GM04503 (cell line): Measurements from ENCODE around the gene MXD1.
"Not testable (repeated sequence)": the region's sequence is repeated elsewhere in the genome, so short reads cannot be mapped to it uniquely, and the experiment has no call there.

ENCODE experiments used
- DNase-seq: peaks from one replicate; pipeline ENCODE4 v3.0.0-alpha.2; 2012; ENCODE audit warnings: low read depth

The MXD1 gene

GRCh38 chr2:69914950-69915945 is at the start of gene MXD1:
MXD1 (plus strand) TSS chr2:69915109; CDS start chr2:69915331, 222 bp downstream.
- DNase-seq = no peak

DNA sequence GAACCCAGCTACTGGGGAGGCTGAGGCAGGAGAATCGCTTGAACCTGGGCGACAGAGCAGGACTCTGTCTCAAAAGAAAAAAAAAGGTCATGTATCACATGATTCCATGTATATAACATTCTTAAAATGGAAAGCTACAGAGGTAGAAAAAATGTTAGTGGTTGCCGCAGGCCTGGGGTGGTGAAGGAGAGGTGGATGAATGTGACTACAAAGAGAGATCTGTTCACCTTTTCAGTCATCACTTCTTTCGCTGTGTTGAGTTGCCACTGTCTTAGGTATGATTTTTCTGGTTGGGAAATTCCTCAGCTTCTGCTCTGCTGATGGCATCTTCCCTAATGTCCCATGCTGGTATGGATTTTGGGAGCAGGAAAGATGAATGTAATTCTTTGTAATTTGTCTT is 26.5 kb upstream of the MXD1 start:
- DNase-seq = no peak

DNA sequence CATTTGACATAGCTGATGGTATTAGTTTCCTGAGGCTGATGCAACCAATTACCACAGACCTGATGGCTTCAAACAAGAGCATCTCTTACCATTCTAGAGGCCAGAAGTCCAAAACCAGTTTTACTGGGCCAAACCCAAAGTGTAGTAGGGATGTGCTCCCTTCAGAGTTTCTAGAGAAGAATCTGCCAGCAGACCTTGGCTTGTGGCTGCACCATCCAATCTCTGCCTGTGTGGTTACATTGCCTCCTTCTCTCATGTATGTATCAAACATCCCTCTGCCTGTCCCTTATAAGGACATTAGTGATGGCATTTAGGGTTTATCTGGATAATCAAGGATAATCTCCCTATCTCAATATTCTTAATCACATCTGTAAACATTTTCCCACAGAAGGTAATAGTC is 25.6 kb upstream of the MXD1 start:
- DNase-seq = no peak

- no peak for DNase-seq
Measured at GRCh38 chr2:69890881-69891280, 24.0 kb upstream of the MXD1 start.

DNA sequence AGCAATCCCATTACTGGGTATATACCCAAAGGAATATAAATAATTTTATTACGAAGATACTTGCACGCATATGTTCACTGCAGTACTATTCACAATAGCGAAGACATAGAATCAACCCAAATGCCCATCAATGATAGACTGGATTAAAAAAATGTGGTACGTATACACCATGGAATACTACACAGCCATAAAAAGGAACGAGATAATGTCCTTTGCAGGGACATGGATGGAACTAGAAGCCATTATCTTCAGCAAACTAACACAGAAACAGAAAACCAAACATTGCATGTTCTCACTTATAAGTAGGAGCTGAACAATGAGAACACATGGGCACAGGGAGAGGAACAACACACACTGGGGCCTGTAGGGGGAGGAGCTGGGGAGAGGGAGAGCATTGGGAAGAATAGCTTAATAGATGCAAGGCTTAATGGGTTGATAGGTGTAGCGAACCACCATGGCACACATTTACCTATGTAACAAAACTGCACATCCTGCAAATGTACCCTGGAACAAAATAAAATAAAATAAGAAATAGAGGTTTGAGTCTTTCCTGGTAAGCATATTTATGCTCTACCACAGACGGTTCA is 22.0 kb upstream of the MXD1 start:
- not testable (repeated sequence) for DNase-seq

DNA sequence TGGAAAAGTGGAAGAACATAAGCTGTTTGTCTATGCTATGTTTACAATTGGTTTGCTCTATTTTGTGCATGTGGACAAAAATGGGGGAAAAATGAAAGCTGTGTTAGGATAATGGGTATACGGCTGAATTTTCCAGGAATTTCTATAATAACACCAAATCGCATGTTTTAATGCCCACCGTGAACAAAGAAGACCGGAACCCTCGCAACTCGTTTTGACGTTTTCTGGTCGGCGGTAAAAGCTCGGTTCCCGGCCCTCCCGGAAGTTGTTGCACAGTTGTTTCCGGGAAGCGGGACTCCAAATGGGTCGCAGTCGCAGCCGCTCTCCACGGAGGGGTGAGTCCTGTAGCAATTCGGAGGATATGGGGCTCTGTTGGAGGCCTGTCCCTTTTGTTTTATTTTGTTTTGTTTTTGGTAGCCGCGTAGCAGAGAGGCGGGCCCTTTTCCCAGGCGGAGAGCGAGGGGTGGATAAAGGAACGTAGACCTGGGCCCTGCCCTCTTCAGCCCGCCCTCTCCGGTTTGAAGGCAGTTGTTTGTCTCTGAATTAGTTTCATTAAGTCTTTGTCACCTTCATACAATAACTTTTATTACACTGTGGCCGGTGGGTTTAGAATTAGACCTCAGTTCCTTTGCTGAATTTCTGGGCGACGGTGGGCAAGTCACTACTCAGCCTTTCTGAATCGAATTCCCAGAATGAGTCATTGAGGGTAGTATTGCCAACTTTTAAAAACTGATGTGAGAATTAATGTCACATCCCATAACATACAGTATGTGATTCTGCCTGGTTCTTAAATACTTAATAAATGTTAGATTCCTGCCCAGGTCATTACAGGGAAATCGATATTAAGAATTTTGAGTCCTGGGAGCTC is 21.0 kb upstream of the MXD1 start, which contains the start of gene SNRNP27:
TSS of gene SNRNP27 (plus strand) at position 273 of the 868 bp plus-strand sequence. CDS start at position 302, 29 bp downstream.
- peak; percentile 40 for DNase-seq

- DNase-seq = not testable (repeated sequence)
Measured at GRCh38 chr2:69894737-69895136, 20.2 kb upstream of the MXD1 start.

DNA sequence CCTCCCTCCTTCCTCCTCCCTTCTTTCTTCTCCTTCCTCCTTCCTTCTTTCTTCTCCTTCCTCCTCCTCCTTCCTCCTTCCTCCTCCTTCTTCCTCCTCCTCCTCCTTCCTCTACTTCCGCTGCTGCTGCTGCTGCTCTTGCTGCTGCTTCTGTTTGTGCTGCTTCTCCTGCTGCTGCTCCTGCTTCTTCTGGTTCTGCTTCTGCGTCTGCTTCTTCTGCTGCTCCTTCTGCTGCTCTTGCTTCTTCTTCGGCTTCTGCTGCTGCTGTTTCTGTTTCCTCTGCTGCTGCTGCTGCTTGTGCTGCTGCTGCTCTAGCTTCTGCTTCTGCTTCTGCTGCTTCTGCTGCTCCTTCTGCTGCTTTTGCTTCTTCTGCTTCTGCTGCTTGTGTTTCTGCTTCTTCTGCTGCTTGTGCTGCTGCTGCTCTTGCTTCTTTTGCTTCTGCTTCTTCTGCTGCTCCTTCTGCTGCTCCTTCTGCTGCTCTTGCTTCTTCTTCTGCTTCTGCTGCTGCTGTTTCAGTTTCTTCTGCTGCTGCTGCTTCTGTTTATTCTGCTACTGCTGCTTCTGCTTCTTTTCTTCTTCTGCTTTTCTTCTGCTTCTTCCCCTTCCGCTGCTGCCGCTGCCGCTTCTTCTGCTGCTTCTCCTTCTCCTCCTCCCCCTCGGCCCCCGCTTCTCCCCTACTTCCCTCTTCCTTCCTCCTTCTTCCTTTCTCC is 12.5 kb upstream of the MXD1 start:
- DNase-seq = no peak

- no peak for DNase-seq
Measured at GRCh38 chr2:69907216-69907615, 7.7 kb upstream of the MXD1 start.

- no peak for DNase-seq
Measured at GRCh38 chr2:69911985-69912563, 2.8 kb upstream of the MXD1 start.

GRCh38 chr2:69914164-69914949 is 552 bp upstream of the MXD1 start:
- peak; percentile 100 for DNase-seq

- no peak for DNase-seq
Measured at GRCh38 chr2:69916106-69916505, 1.2 kb downstream of the MXD1 start.

- DNase-seq = peak; percentile 66
Measured at GRCh38 chr2:69917852-69918251, 2.9 kb downstream of the MXD1 start.

GRCh38 chr2:69918401-69918800 is 3.5 kb downstream of the MXD1 start:
- no peak for DNase-seq

DNA sequence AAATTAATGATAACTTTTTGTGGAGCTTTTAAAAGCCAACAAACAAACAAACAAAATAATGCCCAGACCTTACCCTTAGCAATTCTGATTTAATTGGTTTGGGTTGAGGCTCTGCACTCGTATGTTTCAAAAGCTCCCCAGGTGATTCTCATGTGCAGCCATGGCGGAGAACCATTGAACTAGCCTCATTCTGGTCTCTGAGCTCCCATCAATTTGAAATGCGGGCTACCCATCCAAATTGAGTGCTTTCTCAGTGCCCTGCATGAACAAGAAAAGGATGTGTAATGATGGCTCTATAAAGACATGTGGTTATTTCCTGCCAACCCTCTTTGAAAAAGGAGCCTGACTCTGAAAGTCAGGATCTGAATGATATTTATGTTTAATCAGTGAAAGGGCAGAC is 8.2 kb downstream of the MXD1 start:
- no peak for DNase-seq

DNA sequence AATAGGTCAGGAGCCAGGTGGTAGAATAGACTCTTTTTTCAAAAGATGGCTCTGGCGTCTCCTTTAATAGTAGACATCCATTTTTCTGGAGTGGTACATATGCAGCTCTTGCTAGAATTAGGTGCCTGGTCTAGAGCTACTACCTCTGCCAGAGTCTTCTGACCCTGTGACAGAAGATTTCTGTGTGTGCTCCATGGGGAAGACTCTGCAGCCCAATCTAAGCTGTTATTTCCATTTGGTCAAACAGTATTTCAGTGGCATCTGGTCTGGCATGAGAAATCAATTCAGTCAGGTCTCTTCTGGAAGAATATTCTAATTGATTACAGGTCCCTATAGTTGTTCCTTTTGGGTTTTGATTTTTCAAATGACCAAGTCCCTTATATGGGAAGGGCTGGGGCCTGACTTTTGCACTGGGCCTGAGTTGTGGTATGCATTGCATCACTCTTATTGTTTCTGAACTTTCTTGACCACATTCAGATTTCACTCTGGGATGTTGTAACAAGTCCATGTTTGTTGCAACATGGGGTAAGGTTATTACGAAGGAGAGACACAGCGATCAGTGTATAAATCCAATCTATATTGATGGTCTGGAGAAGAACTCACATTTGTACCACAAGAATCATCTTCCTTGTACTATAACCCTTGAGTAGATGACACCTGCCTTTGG is 12.1 kb downstream of the MXD1 start:
- DNase-seq = no peak

DNA sequence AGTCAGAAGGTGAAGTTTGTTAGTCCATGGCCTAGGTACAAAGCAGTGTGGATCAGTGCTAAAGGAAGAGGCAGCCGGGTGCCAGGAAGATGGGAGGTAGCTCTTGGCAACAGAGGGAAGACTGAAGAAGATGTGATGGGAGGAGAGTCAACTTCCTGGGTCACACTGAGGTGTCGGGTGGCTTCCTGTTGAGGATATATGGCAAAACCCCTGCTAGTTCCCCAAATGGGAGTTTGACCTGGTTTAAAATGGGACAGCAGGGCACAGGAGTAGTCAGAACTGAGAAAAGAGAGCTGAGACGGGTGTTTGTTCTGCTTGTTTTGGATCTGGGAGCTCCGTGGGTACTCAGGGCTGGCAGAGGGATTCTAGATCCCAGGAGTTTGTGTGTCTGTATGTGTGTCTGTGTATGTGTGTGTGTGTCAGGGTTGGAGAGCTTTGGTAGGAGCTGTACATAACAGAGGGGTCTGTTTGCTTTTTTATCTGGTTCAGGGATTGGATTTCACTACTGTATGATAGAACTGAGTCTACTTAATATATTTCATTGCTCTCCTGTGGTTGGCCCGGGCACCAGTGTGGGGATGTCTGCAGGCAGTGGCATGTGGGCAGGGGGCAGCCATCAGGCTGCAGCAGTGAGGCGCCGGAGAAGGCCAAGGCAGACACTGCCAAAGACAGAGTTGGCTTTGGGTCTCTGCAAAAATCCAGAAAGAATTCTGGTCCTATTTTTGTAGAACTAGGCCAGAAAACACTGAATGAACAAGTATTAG is 17.1 kb downstream of the MXD1 start:
- no peak for DNase-seq

DNA sequence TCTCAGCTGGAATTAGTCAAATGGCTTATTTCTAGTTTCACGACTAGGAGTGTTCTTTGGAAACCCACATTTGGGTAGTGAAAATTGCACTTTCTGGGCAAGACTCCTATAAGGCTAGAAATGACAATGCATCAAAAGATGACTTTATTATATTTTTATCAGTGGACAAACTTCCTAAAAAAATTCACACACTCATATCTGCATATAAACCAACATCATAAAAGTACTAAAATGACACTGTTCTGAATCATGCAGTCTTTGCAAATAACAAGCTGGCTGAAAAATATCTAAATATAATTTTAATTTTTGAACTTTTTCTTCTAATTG is 17.6 kb downstream of the MXD1 start:
- no peak for DNase-seq

GRCh38 chr2:69933254-69933828 is 18.4 kb downstream of the MXD1 start:
- no peak for DNase-seq
